HG02852 (cell line): ENCODE data around the gene ARHGEF4.

ENCODE experiments used
- ATAC-seq: cut with Tn5 transposase; IDR thresholded peaks from one replicate; pipeline ENCODE4 v1.9.1; 2021; ENCODE audit warnings: mild to moderate bottlenecking, moderate library complexity; ENCODE audit not compliant: unreplicated experiment

The ARHGEF4 gene

DNA sequence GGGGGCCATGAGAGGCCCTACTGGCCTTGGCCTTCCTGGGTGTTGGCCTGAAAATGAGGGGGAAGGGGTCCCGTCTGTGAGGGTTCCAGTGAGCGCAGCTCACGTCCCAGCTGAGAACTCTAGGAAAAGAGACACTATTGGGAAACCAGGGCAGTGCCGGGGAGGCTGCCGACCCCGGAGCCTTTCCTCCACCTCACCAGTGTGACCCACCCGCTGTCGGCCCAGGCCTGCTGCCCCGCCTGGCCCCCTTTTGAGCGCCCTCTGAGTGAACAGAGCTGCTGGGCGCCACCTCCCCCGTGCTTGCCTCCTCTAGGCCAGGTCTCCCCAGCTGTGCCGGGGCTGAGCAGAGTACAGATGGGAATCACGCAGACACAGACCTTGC lies 17.5 kb upstream of the ARHGEF4 start:
- ATAC-seq = no peak

DNA sequence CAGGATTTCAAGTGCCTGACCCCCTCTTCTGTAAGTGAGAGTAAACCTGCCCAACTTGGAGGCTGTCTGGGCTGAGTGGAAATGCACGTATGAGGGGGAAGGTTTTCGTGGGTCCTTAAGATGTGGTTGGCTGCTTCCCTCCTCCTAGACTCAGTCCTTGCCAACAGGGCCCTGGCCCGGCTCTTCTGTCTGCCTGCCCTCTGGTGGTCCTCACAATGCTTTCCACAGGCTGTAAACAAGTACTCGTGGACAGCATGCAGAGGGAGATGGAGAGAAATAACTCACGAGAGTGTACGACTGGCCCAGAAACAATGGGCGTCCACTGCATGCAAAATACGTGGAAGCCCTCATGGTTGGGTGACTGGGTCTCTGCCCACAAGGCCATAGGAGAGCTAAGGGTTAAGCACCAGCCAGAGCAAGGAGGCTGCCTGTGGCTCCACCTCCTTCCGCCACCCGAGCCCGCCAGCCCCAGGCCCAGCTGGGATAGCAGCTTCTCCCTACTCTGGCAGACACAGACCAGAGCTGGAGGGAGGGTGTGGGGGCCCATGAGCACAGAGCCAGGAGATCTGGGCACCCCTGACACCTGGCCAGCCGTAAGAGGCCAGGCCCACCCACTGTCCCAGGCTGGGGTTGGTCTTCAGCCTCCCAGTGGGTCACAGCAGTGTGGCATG lies 17.0 kb upstream of the ARHGEF4 start:
- ATAC-seq = no peak

DNA sequence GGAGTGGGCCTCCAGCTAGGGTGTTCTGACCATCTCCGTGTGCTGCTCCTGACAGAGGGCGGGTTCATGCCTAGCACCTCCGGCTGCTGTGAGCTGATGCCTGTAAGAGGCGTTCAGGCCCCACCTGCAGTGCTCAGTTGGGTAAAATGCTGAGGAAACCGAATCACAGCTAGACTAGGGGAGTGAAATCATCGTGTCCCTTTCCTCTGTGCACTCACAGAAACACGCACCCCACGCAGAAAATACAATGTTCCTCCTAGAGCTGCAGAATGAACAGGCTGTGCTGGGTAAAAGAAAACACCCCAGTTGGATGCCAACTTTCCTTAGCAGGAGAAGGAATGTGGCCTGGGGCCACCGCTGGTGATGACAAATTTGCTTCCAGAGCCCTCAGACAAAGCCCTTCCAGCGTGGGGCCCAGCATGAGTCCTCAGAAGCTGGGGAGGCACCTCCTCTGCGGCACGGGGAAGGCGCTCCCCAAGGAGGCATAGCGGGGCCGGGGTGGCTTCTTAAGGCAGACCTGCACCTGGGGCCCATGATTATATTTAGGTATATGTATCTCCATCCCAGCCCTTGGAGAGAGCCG lies 16.3 kb upstream of the ARHGEF4 start:
- no peak for ATAC-seq

DNA sequence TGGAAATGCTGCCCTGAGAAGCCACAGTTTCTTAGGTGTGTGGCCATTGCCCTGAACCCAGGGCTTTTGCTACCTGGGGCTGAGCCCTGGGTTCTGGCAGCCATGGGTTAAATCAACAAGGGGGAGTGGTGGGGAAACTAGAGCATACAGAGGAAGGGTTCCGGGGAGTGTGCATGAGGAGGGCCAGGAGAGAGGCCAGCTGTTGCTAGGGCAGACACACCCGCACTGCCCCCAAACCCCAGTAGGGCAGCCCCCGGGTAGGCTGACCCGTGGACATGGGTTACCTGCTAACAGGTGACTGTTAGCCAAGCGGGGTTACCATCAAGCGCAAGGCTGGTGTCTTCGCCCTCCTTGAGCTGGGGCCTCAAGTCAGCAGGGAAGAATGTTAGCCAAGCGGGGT lies 14.8 kb upstream of the ARHGEF4 start:
- ATAC-seq = no peak

DNA sequence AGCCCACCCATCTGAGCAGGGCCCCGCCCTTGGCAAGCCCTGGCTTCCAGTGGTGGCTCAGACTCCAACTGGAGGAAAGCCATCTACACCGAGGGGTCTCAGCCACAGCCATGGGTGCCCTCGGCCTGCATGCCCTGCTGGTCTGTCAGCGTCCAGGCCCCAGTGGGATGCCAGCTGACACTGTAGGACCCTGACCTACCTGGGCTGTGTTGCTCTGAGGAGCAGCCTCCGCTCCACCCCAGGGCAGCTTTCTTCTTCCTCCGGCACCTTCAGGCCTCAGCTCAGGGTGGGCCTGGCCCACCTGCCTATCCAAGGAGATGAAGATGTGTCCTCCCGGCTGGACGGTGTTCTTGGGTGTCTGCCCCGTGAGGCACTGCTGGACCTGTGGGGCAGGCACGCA lies 13.9 kb upstream of the ARHGEF4 start:
- no peak for ATAC-seq

DNA sequence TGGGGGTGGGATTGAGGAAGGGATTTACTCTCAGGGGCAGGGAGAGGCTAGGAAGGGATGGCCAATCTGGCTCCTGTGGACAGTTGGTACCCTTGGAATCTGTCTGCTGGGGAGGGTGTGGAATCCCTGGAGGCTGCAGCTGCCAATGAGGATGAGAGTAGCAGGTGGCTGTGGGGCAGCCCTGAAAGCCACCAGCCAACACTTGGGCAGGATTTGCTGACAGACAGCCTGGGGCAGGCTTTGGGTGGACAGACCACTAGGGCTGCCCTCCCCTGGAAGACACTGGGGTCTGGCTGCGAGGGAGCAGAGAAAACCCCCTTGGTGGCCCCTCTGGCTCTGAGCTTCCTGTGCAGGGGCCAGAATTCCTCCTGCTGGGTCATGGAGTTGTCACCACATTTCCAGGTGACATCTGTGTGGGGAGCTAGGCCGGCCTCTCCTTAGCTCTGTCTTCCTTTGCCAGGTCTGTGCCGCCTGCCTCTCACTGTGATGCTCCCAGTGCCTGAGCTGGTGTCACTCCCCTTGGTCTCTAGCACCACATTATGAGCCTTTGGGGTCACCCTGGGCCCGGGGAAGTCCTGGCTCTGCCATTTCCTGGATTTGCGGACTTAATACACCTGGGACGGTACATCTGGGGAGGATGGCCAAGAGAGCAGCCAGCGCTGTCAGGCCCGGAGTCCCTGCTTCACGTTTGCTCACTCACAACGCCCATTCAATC lies 13.4 kb upstream of the ARHGEF4 start:
- ATAC-seq = no peak

DNA sequence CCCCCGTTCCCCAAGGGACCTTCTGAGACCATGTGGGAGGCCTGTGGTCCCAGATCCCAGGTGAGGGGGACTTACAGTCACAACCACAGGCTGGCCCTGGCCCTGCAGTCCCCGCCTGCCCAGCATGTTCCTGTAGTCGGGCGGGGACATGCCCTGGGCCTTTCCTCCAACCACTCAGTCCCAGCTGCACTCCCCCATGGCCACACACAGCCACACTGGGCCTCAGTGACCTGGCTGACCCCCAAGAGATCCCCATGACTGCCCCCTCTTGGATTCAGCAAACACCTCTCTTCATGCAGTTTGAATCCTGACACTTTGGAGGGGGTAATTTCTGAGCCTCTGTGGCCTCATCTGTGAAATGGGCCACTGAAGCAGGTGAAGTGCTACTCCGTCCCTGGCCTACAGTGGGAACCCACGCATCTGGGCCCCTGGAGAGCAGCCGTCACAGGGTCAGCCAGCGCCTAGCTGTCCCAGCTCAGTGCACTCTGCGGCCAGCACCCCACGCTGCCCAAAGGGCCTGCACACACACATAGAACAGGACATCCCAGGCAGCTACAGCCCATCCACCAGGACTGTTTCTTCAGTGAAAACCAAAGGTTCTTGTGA lies 12.7 kb upstream of the ARHGEF4 start:
- peak; percentile 46 for ATAC-seq

DNA sequence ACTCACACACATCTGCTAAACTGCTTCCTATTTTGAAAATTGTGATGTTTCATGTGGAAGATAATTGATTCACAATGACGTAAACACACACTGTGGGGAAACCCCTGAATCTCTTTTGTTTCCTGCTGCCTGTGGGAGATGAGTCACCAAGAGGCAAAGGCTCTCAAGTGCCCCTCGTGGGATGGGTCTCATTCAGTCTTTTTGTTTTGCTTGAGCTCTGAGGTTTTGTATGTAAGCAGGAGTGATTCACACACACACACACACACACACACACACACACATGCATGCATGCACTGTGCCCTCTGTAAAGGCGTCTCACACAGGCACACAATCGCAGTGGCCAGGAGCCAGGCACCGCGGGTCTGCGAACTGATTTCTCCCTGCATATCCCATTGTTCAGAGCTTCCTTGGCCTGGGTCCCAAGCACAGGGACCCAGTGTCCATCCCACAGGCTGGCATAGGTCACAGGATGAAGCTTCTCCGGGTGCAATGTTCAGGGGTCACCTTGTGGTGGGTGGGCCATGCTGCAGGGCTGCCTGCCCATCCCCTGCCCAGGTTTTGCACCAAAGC lies 12.1 kb upstream of the ARHGEF4 start:
- peak; percentile 90 for ATAC-seq

DNA sequence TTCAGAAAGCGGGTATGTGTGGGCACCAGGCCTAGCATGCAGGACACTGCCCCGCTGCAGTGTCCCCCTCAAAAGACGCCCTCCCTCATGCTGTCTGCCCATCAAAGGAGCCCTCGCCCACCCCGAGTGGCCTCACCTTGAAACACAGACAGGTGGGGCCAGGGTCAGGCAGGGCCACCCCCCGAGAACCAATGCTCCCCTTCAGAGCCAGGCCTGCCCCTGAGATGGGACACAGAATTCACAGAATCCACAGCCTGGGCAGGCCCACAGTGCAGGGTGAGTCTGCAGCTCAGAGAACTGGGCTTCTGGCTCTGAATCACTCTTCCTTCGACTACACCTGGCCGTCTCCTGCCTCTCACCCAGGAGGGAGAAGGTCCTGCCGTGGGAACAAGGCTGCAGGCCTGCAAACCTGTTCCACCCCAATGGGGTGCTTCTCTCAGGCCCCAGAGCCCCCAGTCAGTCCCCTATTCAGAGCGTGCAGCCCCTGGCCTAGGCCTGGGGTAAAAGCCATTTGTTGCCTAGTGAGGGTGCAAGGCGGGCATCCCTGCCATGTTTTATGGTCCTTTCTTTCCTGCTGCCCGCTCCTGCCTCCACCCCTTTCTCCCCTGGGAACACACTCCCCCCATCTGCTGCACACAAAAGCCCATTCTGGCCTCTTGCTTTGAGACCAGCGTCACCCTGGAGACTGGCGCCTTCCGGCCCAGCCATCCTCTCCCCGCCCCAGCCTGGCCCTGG lies 11.3 kb upstream of the ARHGEF4 start:
- no peak for ATAC-seq

DNA sequence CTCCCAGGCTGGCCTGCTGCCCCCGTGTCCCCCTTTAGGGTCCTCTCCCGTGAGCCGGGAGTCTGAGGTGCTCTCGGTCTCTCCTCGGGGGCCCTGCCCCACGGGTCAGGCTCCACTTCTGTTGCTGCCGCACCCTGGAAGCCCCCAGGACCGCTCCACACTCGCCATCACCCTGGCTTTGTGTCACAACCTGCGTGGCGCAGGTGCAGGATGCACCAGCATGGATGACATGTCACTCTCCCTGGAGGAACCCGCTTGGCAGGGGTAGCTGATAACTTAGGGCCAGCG lies 10.8 kb upstream of the ARHGEF4 start:
- no peak for ATAC-seq

DNA sequence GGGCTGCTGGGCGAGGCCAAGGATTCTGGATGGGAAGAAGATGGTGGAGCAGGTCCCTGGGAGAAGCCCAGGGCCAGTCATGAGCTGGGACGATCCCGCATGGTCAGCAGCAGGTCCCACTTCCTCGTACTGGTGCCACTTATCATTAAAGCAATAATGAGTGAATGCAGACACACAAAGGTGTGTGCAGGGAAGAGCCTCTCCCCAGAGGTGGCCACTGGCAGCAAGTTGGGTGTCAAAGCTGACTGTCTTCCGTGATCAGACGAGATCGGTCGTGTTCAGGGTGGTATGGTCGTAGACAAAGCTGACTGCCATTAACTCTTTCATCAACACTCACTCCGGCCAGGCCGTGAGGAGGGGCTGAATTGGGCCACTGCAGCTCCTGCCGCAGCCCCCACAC lies 10.3 kb upstream of the ARHGEF4 start:
- ATAC-seq = no peak

DNA sequence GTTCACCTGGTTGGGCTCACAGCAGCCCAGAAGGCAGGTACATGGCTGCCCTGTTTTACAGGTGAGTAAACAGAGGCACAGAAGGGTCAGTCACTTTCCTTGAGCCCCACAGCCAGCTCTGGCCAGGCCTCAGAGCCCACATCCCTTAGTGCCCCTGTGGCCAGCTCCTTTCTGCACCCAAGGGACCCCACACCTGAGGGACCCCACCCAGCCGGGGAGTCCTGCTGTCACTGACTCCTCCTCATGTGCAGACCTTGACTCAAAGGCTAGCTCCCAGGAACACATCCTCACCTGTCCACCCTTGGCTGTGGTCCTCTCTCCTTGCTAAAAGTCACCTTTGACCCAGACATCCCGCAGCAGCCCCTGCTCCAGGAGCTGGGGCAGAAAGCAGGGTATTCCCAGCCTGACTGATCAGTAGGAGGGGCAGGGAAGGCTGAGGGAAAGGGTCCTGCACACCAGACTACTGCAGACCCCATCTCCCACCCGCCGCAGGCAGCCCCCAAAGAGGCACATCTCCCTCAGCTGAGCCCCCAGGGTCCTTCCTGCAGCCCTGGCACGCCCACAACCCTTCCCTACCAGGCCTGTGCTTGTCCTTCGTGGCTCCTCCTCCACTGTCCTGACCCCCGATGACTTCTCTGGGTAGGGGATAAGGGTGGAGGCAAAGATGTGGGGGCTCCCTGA lies 9.8 kb upstream of the ARHGEF4 start:
- no peak for ATAC-seq

DNA sequence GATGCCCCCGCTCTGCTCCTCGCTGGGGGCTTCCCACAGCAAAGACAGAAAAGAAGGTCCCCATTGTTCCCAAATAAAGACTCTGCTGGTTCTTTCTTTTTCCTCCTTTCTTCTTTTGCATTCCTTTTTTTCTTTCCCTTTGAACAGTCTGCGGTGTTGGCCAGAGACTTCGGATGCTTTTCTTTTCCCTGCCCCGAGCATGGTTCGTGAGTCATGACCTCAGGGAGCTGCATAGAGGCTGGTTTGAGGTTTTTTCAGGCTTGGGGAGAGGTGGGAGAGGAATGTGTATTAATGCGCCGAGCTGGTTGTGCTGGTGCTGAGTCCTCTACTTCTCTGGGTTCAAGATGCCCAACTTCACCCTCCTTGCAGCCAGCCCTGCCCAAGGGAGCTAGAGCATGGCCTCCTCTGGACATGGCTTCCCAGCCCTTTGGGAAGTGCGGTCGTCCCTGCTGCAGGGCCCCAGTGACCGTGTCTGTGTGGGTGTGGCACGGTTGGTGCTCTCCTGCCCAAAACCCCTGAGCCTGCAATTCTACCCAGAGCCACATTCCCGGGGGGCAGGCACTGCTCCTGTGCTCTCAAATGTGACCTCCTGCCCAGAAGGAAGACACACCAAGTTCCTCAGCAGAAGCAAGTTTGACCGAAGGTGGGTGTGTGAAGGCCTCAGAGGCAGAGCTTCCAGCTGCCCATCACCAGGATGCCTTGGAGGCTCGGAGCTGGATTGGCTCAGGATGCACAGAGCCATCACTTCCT lies 9.0 kb upstream of the ARHGEF4 start:
- no peak for ATAC-seq

DNA sequence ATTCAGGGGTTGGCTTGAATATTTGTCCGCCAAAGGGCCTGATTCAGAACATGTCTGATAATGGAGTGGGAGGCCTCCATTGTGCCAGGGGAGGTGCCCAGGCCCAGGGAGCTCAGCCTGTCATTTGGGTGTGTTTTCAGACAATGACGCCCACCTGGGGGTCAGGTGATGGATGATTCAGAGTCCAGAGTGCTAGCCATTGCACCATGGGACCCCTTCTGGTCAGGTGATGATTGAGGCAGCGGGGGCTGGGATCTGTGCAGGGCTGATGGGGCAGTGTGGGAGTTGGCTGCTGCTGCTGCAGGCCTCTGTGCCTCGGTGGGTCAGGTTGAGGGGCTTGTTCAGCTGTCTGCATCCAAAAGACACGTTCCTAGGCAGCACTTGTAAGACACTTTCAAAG lies 8.3 kb upstream of the ARHGEF4 start:
- ATAC-seq = no peak

DNA sequence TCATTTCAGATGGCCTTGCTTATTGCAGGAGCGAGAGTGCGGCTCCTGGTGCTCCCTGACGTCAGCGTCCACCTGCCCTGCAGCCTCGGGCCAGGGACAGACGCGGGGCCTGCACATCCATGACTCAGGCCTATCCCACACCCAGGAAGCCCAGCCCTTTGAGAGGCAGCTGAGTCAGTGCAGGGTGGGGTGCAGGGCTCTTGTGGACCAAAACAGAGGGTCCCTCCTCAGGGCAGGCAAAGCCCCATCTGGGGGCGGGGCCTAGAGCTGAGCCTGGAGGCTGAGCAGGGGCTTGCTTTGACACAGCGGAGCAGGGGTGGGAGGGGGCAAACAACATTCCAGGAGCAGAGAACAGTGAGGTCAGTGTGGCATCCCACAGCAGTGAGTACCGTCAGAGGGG lies 7.7 kb upstream of the ARHGEF4 start:
- ATAC-seq = no peak

DNA sequence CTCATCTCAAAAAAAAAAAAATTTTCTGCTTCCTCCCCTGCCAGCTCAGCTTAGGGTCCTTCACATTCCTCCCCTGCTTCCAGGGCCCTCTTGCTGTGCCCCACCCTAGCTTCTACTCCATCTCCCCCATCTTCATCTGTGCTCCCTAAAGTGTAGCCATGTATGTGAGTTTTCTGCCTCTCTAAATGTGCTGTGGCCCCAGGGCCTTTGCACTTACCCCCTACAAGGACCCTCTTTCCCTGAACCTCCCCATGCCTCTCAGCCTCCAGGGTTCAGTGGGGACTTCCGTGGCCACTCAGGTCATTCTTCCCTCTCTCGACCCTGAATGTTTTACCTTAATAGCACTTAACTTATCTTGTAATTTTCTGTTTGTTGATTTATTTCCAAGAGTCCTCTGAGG lies 6.2 kb upstream of the ARHGEF4 start:
- ATAC-seq = no peak

DNA sequence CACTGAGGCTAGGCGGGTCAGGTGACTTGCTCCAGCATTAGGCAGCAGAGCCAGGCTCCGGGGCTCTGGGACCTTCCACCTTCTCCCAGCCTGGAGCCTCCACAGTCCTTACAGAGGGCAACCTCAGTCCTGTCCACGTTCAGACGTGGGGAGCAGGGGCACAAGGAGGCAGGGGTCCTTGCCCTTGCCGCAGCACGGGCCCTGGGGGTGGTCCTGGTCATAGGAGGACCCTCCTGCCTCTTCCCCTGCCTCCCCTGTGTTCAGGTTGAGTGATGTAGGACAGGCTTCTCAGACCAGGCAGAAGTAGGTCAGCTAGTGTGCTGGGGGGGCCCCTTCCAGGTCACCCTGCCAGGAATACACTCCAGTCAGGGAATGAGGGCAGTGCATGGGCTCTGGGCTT lies 5.4 kb upstream of the ARHGEF4 start:
- ATAC-seq = no peak

DNA sequence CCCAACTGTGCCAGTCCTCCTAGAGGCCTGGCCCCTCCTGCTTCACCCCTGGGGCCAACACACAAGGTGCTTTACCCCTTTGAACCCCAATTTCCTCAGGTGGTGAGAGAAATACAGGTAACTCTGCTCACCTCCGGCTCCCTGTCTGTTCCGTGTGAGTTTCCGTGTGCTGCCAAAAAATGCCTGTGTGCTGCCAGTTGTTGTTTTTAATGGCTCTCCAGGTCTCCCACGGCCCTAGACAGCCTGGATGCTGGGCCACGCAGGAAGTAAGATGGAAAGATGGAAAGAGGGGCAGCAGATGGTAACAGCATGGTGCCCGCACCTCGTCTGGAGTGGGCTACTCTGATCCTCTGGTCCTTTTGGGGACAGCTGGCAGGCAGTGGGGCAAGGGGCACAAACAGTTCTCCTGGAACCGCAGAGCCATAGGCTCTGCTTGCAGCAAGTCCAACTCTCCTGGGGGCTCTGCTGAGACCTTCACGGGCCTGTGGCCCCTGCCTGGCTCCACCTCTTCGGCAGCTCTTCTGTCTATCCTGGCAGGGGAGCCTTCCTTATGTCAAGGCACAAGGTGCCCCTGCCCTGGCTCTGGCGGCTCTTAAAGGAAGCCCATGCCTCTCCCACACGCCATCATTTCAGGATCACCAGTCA lies 4.3 kb upstream of the ARHGEF4 start:
- ATAC-seq = no peak

DNA sequence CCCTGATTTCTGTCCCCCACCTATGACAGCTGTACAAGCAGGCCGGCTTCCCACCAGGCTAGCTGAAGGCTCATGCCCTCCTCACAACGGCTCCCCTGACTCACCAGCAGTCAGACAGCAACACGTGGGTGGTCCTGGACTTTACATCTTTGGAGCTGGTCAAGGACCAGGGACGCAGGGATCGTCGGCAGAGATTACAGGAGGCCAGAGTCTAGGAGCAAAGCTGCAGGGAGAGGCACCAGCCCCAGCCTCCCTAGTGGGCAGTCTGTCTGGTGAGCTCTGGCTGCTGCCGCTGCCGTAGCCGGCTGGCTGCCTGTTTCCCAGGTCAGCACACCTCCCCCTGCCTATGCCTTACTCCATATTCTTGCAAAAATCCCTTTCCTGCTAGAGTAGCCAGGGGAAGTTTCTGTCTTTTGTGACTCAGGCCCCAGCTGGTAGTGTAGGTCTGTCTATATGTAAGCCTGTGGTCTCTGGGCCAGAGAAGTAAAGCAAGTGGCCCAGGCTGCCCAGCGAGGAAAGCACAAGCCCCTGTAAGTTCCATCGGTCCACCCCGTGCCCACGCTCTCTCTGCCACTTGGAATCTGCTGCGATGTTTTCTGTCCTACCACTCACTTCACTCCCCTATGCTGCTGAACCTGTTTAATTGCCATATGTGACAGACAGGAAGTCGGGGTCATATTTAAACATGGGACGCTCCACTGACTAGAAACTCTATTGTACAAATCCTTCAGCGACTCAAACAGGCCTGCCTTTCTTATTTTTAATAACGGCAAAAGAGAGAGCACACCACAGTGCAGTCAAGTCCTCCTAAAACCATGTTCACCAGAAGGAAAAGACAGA lies 2.4 kb upstream of the ARHGEF4 start:
- ATAC-seq = no peak
